ENCODE data around the gene PDPN.

- TF ChIP-seq CTCF (IDR thresholded peaks at IDR 0.05): no peak
- no peak for TF ChIP-seq POLR2A (IDR thresholded peaks at IDR 0.05)
Measured at GRCh38 chr1:13605159-13605558, 21.5 kb downstream of the PDPN start.
